Measurements from ENCODE around the gene SMARCD1.
A peak's percentile ranks its signal among the peaks of the same experiment; 100 is the strongest.

- TF ChIP-seq KDM5B (IDR thresholded peaks at IDR 0.05; ENCODE audit: insufficient replicate concordance, low read depth, low read length): no peak
- TF ChIP-seq POU5F1 (IDR thresholded peaks at IDR 0.05; ENCODE audit: borderline replicate concordance, low read depth, low read length, partially characterized antibody): no peak
- TF ChIP-seq ZKSCAN1 (IDR thresholded peaks at IDR 0.05; ENCODE audit: low read depth, low read length): no peak
- TF ChIP-seq ZNF140 (CRISPR knock-in tag; IDR thresholded peaks at IDR 0.05): no peak
- peak; percentile 49; the same call in 1 of the 2 replicates for TF ChIP-seq MTA1 (IDR thresholded peaks at IDR 0.05; ENCODE audit: borderline replicate concordance)
- TF ChIP-seq CTCF (IDR thresholded peaks at IDR 0.05 in 2 of 3, conservative IDR thresholded peaks at IDR 0.05 in 1 of 3; ENCODE audit: insufficient read depth in 2 of 3, low read depth in 1 of 3, low read length in 3 of 3): no peak
- no peak for TF ChIP-seq BRD9 (IDR thresholded peaks at IDR 0.05; ENCODE audit: low read depth, partially characterized antibody)
- TF ChIP-seq POLR2AphosphoS5 (IDR thresholded peaks at IDR 0.05; ENCODE audit: control insufficient read depth, insufficient read depth, low read depth, low read length): no peak
- no peak for TF ChIP-seq HCFC1 (IDR thresholded peaks at IDR 0.05; ENCODE audit: low read depth, low read length)
Observed at GRCh38 chr12:50053583-50053982, 31.6 kb upstream of the SMARCD1 start.

Data from K562 (cell line).